Activated gamma-delta T cell treated with anti-CD3 and anti-CD28 coated beads, Interleukin-2, amount 50 U/mL, for 16 hours (primary cell): Measurements from ENCODE around the gene GBP4.

Experiments used
- DNase-seq: peaks from one replicate; pipeline ENCODE4 v3.0.0-alpha.2; 2020; ENCODE audit warnings: low read depth

GBP4 gene

DNA sequence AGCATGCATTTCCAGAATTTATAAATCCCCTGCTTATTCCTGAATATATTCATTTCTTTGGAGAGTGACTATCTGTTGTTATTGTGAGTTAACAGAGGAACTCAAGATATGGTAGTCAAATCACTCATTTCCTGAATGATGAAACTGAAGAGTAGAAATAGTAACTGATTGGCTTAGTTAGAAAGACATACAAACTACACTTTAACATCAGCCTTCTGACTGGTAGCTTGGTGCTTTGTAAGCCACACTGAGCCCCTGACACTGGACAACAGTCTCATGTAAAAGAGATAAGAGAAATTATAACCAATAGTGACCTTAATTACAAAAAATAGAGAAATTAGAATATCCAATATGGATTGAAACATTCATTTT, 27.7 kb downstream of the GBP4 start:
- DNase-seq, result no peak

- DNase-seq, result no peak
These were observed 28.3 kb downstream of the GBP4 start for GRCh38 chr1:89170170-89171066.

GRCh38 chr1:89169166-89169565, 29.6 kb downstream of the GBP4 start:
- DNase-seq, result no peak

DNA sequence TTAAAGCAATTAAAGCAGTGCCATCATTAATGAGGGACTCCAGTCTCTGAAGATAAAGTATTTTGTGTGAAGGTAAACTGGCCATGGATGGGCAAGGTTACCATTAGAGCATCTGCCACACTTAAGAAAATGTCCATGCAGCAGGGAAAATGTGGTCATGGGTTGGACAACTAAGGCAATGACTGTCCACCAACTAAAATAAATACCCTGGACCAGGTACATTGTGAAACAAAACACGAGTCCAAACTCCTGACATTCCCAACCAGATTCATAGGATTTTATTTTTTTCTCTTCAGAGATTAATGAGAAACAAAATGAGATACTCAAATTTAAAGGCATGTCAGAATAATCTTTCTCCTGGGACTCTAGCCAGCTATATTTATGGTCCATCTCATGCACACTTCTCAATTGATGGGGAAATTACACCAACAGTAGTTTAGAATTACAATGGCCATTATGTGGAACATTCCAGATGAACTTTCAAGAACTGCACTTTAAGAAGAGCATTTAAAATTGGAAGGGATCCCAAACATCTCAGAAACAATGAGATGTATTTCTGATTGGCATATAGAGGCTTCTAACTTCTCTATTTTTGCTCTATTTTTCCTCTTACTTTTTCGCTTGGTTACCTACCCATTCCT, 31.0 kb downstream of the GBP4 start:
- no peak for DNase-seq

- DNase-seq, result no peak
These were observed 32.0 kb downstream of the GBP4 start for GRCh38 chr1:89166705-89167104.

- no peak for DNase-seq
These were observed 32.9 kb downstream of the GBP4 start for GRCh38 chr1:89165811-89166210.

GRCh38 chr1:89151047-89151446, 47.7 kb downstream of the GBP4 start:
- DNase-seq, result no peak

DNA sequence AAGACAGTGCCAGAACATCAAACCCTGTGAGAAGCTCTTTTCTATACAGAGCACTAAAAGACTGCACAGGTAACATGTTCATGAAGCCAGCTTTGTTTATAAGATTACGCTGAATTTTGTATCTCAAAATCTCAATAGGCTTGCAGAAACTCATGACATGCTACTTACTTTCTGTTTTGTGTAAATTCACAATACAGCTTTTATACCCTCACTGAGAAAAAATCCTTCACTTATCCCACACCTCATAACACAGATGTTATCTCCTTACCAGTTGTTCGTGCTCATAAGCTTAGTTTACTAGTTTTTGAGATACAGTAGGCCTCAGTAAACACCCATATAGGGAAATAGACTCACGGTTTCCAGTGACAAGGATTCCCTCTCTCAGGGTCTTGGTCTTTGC, 48.8 kb downstream of the GBP4 start:
- DNase-seq, result no peak

DNA sequence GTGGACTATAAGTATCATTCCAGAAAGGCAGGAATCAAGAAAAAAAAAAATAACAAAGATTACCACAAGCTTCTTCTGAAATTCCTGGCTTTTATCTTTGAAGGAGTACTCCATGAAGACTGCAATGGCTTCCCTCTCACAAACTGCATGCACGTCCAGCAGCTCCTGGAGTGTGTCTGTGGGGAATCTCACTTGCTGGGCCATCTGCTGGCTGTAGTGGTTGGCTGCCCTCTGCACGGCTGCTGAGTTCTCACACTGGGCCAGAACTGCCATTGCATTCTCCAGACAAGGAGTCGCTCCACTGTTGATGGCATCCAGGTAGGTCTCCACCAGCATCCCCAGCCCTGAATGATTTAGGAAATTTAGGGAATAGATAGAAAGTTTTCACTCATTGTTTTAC, 49.5 kb downstream of the GBP4 start:
- no peak for DNase-seq

- DNase-seq, result no peak
These were observed 50.8 kb downstream of the GBP4 start for GRCh38 chr1:89147678-89148658.

- DNase-seq, result no peak
These were observed 52.0 kb downstream of the GBP4 start for GRCh38 chr1:89146721-89147120.

- DNase-seq, result no peak
These were observed 55.3 kb downstream of the GBP4 start for GRCh38 chr1:89143484-89143883.

DNA sequence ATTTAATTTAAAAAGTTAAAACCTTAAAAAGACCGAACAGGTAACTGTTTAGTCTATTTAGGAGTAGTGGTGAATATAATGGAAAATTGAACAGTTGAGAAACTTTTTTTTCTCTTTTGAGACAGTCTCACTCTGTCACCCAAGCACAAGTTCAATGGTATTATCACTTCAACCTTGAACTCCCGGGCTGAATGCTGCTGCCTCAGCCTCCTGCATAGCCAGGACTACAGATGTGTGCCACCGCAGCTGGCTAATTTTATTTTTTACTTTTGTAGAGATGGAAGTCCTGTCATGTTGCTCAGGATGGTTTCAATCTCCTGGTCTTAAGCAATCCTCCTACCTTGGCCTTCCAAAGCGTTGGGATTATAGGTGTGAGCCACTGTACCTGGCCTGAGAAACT, 56.6 kb downstream of the GBP4 start:
- DNase-seq, result no peak

GRCh38 chr1:89133747-89134146, 65.0 kb downstream of the GBP4 start:
- DNase-seq, result no peak
